Keratinocyte (primary cell): Measurements from ENCODE around the gene IER5. TPM values are rescaled to one million over a fixed set of nuclear protein-coding genes. Genes with fewer than 3 reads are reported as not detected.

Source experiments
- DNase-seq: peaks from one replicate; pipeline ENCODE4 v3.0.0-alpha.2; 2011; ENCODE audit warnings: low read depth, missing footprints, low spot score
- FAIRE-seq: peaks from 2 replicates; lab custom pipeline; 2011; peaks lifted over from hg19 to GRCh38; lab: Jason Lieb, UNC
- H2AFZ ChIP-seq: 2 replicates; pipeline ENCODE4 v1.6.0; 2012; ENCODE audit warnings: low read length, control low read depth, inconsistent platforms; ENCODE audit not compliant: control insufficient read depth
- H3K27ac ChIP-seq: 2 replicates; pipeline ENCODE4 v1.5.1; 2011; ENCODE audit warnings: low read length; ENCODE audit not compliant: control insufficient read depth, insufficient read depth
- H3K27me3 ChIP-seq: 3 replicates; pipeline ENCODE4 v1.6.0; 2011; ENCODE audit warnings: low read length; ENCODE audit not compliant: control insufficient read depth, insufficient read depth; ENCODE audit errors: extremely low read depth
- H3K36me3 ChIP-seq, 2 experiments: 2 replicates in 1 of 2; 3 replicates in 1 of 2; pipeline ENCODE4 v1.5.1; 2011; ENCODE audit warnings: low read length in 2 of 2, mild to moderate bottlenecking in 1 of 2; ENCODE audit not compliant: control insufficient read depth in 2 of 2, insufficient read depth in 2 of 2; ENCODE audit errors: extremely low read depth in 1 of 2
- H3K4me1 ChIP-seq: 3 replicates; pipeline ENCODE4 v1.5.1; 2011; ENCODE audit warnings: low read length; ENCODE audit not compliant: control insufficient read depth, insufficient read depth; ENCODE audit errors: extremely low read depth
- H3K4me2 ChIP-seq: 3 replicates; pipeline ENCODE4 v1.6.0; 2011; ENCODE audit warnings: low read depth, low read length; ENCODE audit not compliant: control insufficient read depth, insufficient read depth; ENCODE audit errors: extremely low read depth
- H3K4me3 ChIP-seq, 3 experiments: fragments of 200-600 bp in 1 of 3; sonication (generic) in 1 of 3; 2 replicates in 2 of 3; 3 replicates in 1 of 3; pipeline ENCODE4 v1.5.1; 2011 to 2016; ENCODE audit warnings: low read length in 3 of 3, mild to moderate bottlenecking in 3 of 3, control low read depth in 2 of 3, inconsistent platforms in 1 of 3, low read depth in 1 of 3, mixed read lengths in 1 of 3, mixed run types in 1 of 3, moderate library complexity in 1 of 3; ENCODE audit not compliant: control insufficient read depth in 2 of 3, insufficient read depth in 2 of 3; ENCODE audit errors: extremely low read depth in 1 of 3
- H3K79me2 ChIP-seq: 2 replicates; pipeline ENCODE4 v1.6.0; 2012; ENCODE audit warnings: low read length; ENCODE audit not compliant: control insufficient read depth, insufficient read depth
- H3K9ac ChIP-seq: 3 replicates; pipeline ENCODE4 v1.6.0; 2011; ENCODE audit warnings: low read length; ENCODE audit not compliant: control insufficient read depth, insufficient read depth; ENCODE audit errors: extremely low read depth
- H3K9me1 ChIP-seq: 3 replicates; pipeline ENCODE4 v1.6.0; 2011; ENCODE audit warnings: low read length; ENCODE audit not compliant: control insufficient read depth, insufficient read depth; ENCODE audit errors: extremely low read depth
- H3K9me3 ChIP-seq: 2 replicates; pipeline ENCODE4 v1.5.1; 2012; ENCODE audit warnings: low read depth, low read length; ENCODE audit not compliant: control insufficient read depth
- H4K20me1 ChIP-seq: 3 replicates; pipeline ENCODE4 v1.6.0; 2011; ENCODE audit warnings: low read length; ENCODE audit not compliant: control insufficient read depth, insufficient read depth; ENCODE audit errors: extremely low read depth
- CTCF ChIP-seq, 3 experiments: IDR thresholded peaks in 1 of 3; conservative IDR thresholded peaks in 1 of 3; optimal IDR thresholded peaks in 1 of 3; 2 replicates in 2 of 3; 3 replicates in 1 of 3; pipeline versions ENCODE3 to v1.5.1; 2011; ENCODE audit warnings: low read length in 3 of 3, mild to moderate bottlenecking in 3 of 3, moderate library complexity in 2 of 3, control low read depth in 1 of 3, inconsistent platforms in 1 of 3; ENCODE audit not compliant: insufficient read depth in 2 of 3; ENCODE audit errors: extremely low read depth in 1 of 3
- EZH2 ChIP-seq: IDR thresholded peaks from one replicate; pipeline ENCODE4 v1.6.1; 2012; ENCODE audit warnings: inconsistent platforms, mild to moderate bottlenecking, low read length, moderate library complexity
- dilution Hi-C: fragments of 300-500 bp; cut with MboI; formaldehyde crosslinking; loops from one replicate; pipeline ENCODE4 v1.7.0; 2020; ENCODE audit warnings: low sequenced_read_pairs; ENCODE audit not compliant: extremely low pct_ligation_motif_present
- polyA plus RNA-seq, 5 experiments: library from polyadenylated mRNA; depleted of rRNA in 3 of 5; stranded (reverse) in 3 of 5; stranded (forward) in 1 of 5; unstranded in 1 of 5; fragments of >200 nt; gene quantifications; 1 replicate in 1 of 5; 2 replicates in 3 of 5; 3 replicates in 1 of 5; pipeline versions ENCODE4 v1.2.1 to v1.2.3, GENCODE V29; 2011 to 2012; ENCODE audit warnings: missing spikeins in 2 of 5, low read depth in 1 of 5, low replicate concordance in 1 of 5

Gene IER5
- polyA plus RNA-seq, 1 donor (not counting 4 experiments of a cell fraction or from before 2014, with no cell fraction given): 22.5 TPM

DNA sequence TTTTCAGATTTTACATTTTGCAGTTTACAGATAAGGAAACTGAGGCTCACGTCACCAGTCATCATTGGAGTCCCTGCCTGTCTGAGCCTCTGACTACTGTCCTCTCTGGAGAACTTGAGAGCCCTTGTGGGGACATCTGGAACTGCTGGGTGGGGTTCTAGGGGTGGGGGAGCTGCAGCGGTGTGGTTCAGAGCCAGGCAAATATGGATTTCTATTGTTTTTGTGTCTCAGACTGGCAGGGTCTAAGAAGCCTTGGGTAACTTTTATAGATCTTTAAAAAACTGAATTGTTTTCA lies 46.9 kb downstream of the IER5 start:
- dilution Hi-C loops: no loop called here
- Histone ChIP-seq H3K4me2 (peak overlapping the region; percentile 84), H4K20me1 (no peaks in the 10 kb centered on the region), H3K27me3 (no peaks in the 10 kb centered on the region), H3K79me2 (no peaks in the 10 kb centered on the region), H3K9me3 (no peaks in the 10 kb centered on the region), H3K9me1 (no peaks in the 10 kb centered on the region), H2AFZ (no peak overlapping the region), H3K36me3 (no peaks in the 10 kb centered on the region), H3K4me1 (peaks cover 40% of the 10 kb centered on the region), H3K9ac (peak overlapping the region; percentile 86), H3K27ac (peak overlapping the region; percentile 92), H3K4me3 (peak overlapping the region in 2 of 3 experiments; percentile 7 to 25)
- TF ChIP-seq CTCF (optimal IDR thresholded peaks at IDR 0.05 in 1 of 3, IDR thresholded peaks at IDR 0.05 in 1 of 3, conservative IDR thresholded peaks at IDR 0.05 in 1 of 3; ENCODE audit: extremely low read depth in 1 of 3, insufficient read depth in 2 of 3, low read length in 3 of 3) (peak; percentile 10 to 47 (median 26)), EZH2 (no peak)
- FAIRE-seq (no peak), DNase-seq (no peak)

DNA sequence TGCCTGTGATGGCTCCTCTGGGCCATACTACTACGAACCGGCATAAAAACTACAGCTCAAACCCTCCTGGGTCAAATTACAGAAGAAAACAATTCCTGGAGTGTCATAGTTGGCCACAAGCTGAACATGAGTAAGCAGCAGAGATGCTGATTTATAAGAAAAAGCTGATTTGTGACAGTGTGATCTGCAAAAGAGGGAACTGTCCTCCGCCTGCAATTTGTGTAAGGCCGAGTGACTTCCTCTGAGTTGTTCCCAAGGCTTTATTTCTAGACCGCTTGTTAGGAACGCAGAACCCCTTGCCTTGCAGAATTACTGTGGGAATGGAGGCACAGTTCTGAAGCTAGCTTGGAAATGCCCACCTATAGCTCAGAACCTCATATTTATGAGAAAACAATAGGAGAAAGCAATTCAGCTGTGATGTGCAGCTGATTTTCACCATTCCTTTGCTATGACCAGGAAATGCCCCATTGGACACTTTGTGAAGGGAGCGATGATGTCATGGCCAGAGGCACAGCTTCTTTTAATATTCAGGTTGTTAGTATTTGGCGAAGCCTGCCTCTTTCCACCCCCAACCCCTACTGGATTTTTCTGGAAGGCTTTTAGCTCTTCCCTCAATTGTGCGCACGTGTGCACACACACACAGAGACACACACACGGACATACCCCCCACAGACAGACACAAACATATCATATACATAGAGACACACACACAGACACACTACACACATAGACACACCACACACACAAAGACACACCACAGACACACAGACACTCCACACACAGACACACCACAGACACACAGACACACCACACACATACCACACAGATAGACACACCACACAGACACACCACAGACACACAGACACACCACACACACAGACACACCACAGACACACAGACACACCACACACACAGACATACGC lies 47.6 kb downstream of the IER5 start:
- Histone ChIP-seq H2AFZ (no peak overlapping the region), H4K20me1 (no peaks in the 10 kb centered on the region), H3K9me1 (no peaks in the 10 kb centered on the region), H3K27ac (peak overlapping the region; percentile 92), H3K79me2 (no peaks in the 10 kb centered on the region), H3K4me2 (peak overlapping the region; percentile 84), H3K4me1 (peaks cover 47% of the 10 kb centered on the region), H3K36me3 (no peaks in the 10 kb centered on the region), H3K9me3 (no peaks in the 10 kb centered on the region), H3K4me3 (no peak overlapping the region), H3K9ac (peak overlapping the region; percentile 86), H3K27me3 (no peaks in the 10 kb centered on the region)
- FAIRE-seq (peak; percentile 67), DNase-seq (no peak)
- TF ChIP-seq EZH2 (no peak), CTCF (optimal IDR thresholded peaks at IDR 0.05 in 1 of 3, IDR thresholded peaks at IDR 0.05 in 1 of 3, conservative IDR thresholded peaks at IDR 0.05 in 1 of 3; ENCODE audit: extremely low read depth in 1 of 3, insufficient read depth in 2 of 3, low read length in 3 of 3) (no peak)
- dilution Hi-C loops: no loop called here
